OCI-LY1 (cell line): Measurements from ENCODE around the gene COP1.

ENCODE experiments used
- H2AFZ ChIP-seq: fragments of 200-600 bp; sonication (generic), shearing (Covaris generic); 2 replicates; pipeline ENCODE4 v1.6.0; 2014; ENCODE audit warnings: antibody characterized with exemption, mild to moderate bottlenecking, low read length
- H3F3A ChIP-seq: fragments of 200-600 bp; sonication (generic), shearing (Covaris generic); 2 replicates; pipeline ENCODE4 v1.6.0; 2014; ENCODE audit warnings: mild to moderate bottlenecking, antibody characterized with exemption, low read length, moderate library complexity; ENCODE audit not compliant: insufficient read depth
- H3K27ac ChIP-seq: fragments of 200-600 bp; sonication (generic); 2 replicates; pipeline ENCODE4 v1.5.1; 2014; ENCODE audit warnings: low read length, mixed run types, mild to moderate bottlenecking, low read depth; ENCODE audit not compliant: poor library complexity, severe bottlenecking
- H3K27me3 ChIP-seq: fragments of 200-600 bp; sonication (generic); 2 replicates; pipeline ENCODE4 v1.6.0; 2014; ENCODE audit warnings: antibody characterized with exemption, mild to moderate bottlenecking, low read length, moderate library complexity; ENCODE audit not compliant: insufficient read depth
- H3K36me3 ChIP-seq: fragments of 200-600 bp; sonication (generic); 2 replicates; pipeline ENCODE4 v1.6.1; 2014; ENCODE audit warnings: mild to moderate bottlenecking, antibody characterized with exemption, low read length, moderate library complexity, mixed read lengths; ENCODE audit not compliant: insufficient read depth
- H3K4me1 ChIP-seq: fragments of 200-600 bp; sonication (generic); 2 replicates; pipeline ENCODE4 v1.5.1; 2014; ENCODE audit warnings: mild to moderate bottlenecking, low read length, moderate library complexity; ENCODE audit not compliant: insufficient read depth, severe bottlenecking
- H3K4me2 ChIP-seq: fragments of 200-600 bp; sonication (generic), shearing (Covaris generic); 2 replicates; pipeline ENCODE4 v1.6.1; 2014; ENCODE audit warnings: low read length
- H3K4me3 ChIP-seq: fragments of 200-600 bp; sonication (generic); 2 replicates; pipeline ENCODE4 v1.5.1; 2014; ENCODE audit warnings: low read length, low read depth, mild to moderate bottlenecking, mixed read lengths; ENCODE audit not compliant: poor library complexity, severe bottlenecking
- H3K79me2 ChIP-seq: fragments of 200-600 bp; shearing (Covaris generic); 2 replicates; pipeline ENCODE4 v1.6.1; 2016; ENCODE audit warnings: mixed run types, low read length, mixed read lengths; ENCODE audit not compliant: insufficient read depth
- H3K9ac ChIP-seq: fragments of 200-600 bp; sonication (generic), shearing (Covaris generic); 2 replicates; pipeline ENCODE4 v1.6.1; 2014; ENCODE audit warnings: mild to moderate bottlenecking, low read length, mixed read lengths
- H3K9me2 ChIP-seq: fragments of 200-600 bp; sonication (generic), shearing (Covaris generic); 2 replicates; pipeline ENCODE4 v1.6.1; 2014; ENCODE audit warnings: low read depth, mild to moderate bottlenecking, low read length, mixed read lengths
- H3K9me3 ChIP-seq: fragments of 200-600 bp; shearing (Covaris generic); 2 replicates; pipeline ENCODE4 v1.6.1; 2014; ENCODE audit warnings: low read length, mixed read lengths
- H4K20me1 ChIP-seq: fragments of 200-600 bp; sonication (generic), shearing (Covaris generic); 2 replicates; pipeline ENCODE4 v1.6.0; 2016; ENCODE audit warnings: mild to moderate bottlenecking, low read length; ENCODE audit not compliant: insufficient read depth
- EZH2 ChIP-seq: fragments of 200-600 bp; sonication (generic), shearing (Covaris generic); IDR thresholded peaks from 2 replicates; pipeline ENCODE4 v1.8.0; 2017; ENCODE audit warnings: borderline replicate concordance, mixed run types, mild to moderate bottlenecking, antibody characterized with exemption, low read length, moderate library complexity, mixed read lengths
- TF ChIP-seq, protein P1 (sequence below): fragments of 200-600 bp; sonication (generic), shearing (Covaris generic); IDR thresholded peaks from 2 replicates; pipeline ENCODE4 v1.5.1; 2017; ENCODE audit warnings: mild to moderate bottlenecking, antibody characterized with exemption, low read length, moderate library complexity, mixed read lengths

The COP1 gene

DNA sequence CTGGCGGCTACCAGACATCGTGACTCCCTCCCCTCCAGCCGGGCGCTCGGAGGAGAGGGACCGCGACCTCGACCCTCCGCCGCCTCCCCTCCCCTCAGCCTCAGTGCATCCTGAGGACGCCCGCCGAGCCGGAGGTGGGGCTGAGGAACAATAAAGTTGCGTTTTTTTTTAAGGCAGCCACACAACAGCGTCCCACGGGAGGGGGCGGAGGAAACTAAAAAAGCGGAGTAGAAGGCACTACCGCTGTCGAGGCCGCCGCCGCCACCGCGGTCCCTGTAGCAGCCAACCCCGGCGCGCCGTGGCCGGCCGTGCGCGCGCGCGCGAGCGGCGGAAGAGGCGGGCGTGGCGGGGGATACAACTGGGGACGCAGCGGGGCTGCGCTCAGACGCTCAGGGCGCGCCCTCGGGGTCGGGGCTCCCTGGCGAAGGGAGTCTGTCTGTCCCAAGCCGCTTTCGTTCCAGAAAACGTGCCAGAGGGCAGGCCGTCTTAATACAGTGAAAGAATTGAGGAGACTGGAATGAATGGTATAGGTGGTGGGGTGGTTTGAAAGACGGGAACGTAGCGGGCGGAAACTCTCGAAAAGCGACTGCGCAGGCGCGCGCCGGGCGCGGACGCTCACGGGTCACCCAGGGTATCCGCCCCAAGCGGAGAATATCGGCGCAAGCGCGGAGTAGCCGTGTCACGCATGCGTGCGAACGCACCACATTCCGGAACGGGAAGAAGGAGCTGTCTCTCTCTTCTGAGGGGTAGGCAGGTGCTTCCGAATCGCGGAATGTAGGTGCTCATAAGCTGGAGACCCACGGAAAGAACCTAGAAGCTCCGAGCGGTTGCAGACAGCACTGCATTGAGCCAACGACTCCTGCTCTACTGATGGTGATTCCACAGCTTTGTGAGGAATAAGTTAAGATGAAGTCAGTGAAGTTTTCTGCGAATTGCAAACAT lies at the start of gene COP1:
Gene COP1, minus strand, starts transcription at position 326 of the 942 bp plus-strand sequence. Its CDS starts 308 bp downstream, at position 18.
- Histone ChIP-seq H3K4me2 (peak within 1 kb of the TSS; percentile 90), H3F3A (no peaks in the 10 kb centered on the region), H3K4me3 (peak within 1 kb of the TSS; percentile 95), H3K79me2 (peaks cover 41% of the 10 kb centered on the region), H3K27me3 (no peaks in the 10 kb centered on the region), H3K9me3 (no peaks in the 10 kb centered on the region), H3K4me1 (peaks cover 40% of the 10 kb centered on the region), H2AFZ (0 out of 2 replicates have a peak within 1 kb of the TSS, but pooled peaks have one; percentile 6), H3K9ac (peak within 1 kb of the TSS; percentile 91), H4K20me1 (no peaks in the 10 kb centered on the region), H3K9me2 (no peaks in the 10 kb centered on the region), H3K27ac (peak within 1 kb of the TSS; percentile 81), H3K36me3 (no peaks in the 10 kb centered on the region)
- TF ChIP-seq, protein P1, sequence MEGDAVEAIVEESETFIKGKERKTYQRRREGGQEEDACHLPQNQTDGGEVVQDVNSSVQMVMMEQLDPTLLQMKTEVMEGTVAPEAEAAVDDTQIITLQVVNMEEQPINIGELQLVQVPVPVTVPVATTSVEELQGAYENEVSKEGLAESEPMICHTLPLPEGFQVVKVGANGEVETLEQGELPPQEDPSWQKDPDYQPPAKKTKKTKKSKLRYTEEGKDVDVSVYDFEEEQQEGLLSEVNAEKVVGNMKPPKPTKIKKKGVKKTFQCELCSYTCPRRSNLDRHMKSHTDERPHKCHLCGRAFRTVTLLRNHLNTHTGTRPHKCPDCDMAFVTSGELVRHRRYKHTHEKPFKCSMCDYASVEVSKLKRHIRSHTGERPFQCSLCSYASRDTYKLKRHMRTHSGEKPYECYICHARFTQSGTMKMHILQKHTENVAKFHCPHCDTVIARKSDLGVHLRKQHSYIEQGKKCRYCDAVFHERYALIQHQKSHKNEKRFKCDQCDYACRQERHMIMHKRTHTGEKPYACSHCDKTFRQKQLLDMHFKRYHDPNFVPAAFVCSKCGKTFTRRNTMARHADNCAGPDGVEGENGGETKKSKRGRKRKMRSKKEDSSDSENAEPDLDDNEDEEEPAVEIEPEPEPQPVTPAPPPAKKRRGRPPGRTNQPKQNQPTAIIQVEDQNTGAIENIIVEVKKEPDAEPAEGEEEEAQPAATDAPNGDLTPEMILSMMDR = no peak

DNA sequence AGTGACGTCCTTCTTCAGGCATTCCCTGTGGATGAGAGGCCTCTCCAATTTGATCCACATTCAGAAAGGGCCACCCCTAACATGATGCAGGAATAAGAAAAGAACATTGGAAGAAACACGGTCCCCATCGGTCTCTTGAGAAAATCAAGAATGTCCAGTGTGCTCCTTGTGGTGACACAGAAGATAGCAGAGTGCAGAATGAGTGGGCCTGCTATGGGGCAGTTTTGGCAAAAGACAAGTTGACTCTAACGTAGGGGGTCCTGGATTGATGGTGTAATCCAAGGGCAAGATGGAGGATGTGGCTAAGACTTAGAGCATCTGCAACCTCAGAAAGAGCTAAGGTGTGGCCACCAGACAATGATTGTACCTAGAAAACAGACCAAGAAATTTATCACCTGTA lies 45.1 kb upstream of the COP1 start:
- H2AFZ ChIP-seq = no peak overlapping the region
- TF ChIP-seq, protein P1 = no peak
- TF ChIP-seq EZH2 = no peak
- H3K27ac ChIP-seq = no peak overlapping the region
- no peak overlapping the region for H3K9ac ChIP-seq
- no peaks in the 10 kb centered on the region for H3K79me2 ChIP-seq
- H3K9me2 ChIP-seq = no peaks in the 10 kb centered on the region
- no peaks in the 10 kb centered on the region for H3K4me1 ChIP-seq
- H3K36me3 ChIP-seq = no peaks in the 10 kb centered on the region
- H3K4me3 ChIP-seq = no peak overlapping the region
- H4K20me1 ChIP-seq = no peaks in the 10 kb centered on the region
- no peaks in the 10 kb centered on the region for H3K27me3 ChIP-seq
- no peaks in the 10 kb centered on the region for H3F3A ChIP-seq
- no peak overlapping the region for H3K4me2 ChIP-seq
- no peaks in the 10 kb centered on the region for H3K9me3 ChIP-seq

DNA sequence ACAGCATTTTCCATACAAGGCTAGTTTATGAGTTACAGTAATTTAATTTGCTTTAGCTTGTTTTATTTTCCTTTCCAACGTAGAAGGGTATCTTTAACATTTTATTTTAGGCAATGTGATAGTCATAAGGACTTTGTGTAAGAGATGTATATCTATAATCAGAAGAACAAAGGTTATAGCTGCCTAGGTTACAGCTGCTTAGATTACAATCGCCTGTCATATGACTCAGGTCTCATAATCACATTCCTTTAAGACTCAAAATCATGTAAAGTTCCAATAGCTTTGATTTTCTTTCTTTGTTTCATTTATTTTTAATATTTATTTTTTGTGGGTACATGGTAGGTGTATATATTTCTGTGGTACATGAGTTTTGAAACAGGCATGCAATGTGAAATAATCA lies 37.8 kb upstream of the COP1 start:
- no peaks in the 10 kb centered on the region for H3F3A ChIP-seq
- no peaks in the 10 kb centered on the region for H3K27me3 ChIP-seq
- H3K4me2 ChIP-seq = no peak overlapping the region
- H4K20me1 ChIP-seq = no peaks in the 10 kb centered on the region
- no peaks in the 10 kb centered on the region for H3K4me1 ChIP-seq
- no peak overlapping the region for H3K9ac ChIP-seq
- no peak overlapping the region for H3K27ac ChIP-seq
- H3K79me2 ChIP-seq = no peaks in the 10 kb centered on the region
- no peak overlapping the region for H2AFZ ChIP-seq
- no peaks in the 10 kb centered on the region for H3K9me3 ChIP-seq
- H3K36me3 ChIP-seq = no peaks in the 10 kb centered on the region
- H3K4me3 ChIP-seq = no peak overlapping the region
- no peak for TF ChIP-seq EZH2
- TF ChIP-seq, protein P1 = no peak
- H3K9me2 ChIP-seq = no peaks in the 10 kb centered on the region
